SIG-M5 treated with dmso at 0.1 percent for 504 hours (cell line): ENCODE measurements around the gene TBX20.
A peak's percentile ranks its signal among the peaks of the same experiment; 100 is the strongest.

Experiments used
- DNase-seq: peaks from one replicate; lab custom pipeline; 2025; ENCODE audit not compliant: unreplicated experiment; lab: John Stamatoyannopoulos, UW

TBX20 gene, protein sequence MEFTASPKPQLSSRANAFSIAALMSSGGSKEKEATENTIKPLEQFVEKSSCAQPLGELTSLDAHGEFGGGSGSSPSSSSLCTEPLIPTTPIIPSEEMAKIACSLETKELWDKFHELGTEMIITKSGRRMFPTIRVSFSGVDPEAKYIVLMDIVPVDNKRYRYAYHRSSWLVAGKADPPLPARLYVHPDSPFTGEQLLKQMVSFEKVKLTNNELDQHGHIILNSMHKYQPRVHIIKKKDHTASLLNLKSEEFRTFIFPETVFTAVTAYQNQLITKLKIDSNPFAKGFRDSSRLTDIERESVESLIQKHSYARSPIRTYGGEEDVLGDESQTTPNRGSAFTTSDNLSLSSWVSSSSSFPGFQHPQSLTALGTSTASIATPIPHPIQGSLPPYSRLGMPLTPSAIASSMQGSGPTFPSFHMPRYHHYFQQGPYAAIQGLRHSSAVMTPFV

DNA sequence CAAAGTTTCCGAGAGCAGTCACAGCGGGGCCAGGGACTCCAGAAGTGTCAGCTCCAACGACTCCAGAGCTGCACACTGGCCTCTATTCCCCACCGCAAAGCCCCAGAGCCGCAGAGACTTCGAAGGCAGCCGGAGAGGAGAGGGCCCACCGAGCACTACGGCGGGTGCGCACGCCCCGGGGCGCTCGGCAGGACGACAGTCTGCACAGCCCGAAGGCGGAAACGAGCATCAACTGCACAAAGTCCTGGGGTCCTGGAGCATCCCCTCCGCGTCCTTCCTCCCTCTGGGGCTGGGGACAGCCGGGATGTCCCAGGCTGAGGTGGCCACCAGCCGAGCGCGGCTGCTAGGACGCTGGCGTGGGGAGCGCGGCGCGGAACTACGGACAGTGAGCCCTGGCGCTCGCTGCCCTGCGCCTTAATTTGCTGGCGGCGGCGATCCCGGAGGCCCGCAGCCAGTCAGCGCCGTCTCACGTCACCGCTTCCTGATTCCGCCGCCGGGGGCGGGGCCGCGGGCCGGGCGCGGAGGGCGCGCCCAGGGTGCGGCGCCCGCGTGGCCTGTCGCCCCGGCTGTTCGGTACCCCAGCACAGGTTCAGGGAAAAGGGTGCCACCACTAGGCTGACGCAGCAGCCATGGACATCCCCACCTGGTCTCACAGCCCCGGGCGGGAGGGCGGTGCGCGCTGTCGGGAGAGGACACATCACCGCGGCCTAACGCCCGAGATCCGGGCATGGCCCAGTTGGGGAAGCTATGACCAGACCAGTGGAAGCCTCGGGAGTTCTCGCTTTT lies at the start of gene TBX20:
Gene TBX20, minus strand, starts transcription at position 391 of the 786 bp plus-strand sequence. CDS start 480 bp downstream, outside the sequence.
- peak; percentile 72 for DNase-seq

DNA sequence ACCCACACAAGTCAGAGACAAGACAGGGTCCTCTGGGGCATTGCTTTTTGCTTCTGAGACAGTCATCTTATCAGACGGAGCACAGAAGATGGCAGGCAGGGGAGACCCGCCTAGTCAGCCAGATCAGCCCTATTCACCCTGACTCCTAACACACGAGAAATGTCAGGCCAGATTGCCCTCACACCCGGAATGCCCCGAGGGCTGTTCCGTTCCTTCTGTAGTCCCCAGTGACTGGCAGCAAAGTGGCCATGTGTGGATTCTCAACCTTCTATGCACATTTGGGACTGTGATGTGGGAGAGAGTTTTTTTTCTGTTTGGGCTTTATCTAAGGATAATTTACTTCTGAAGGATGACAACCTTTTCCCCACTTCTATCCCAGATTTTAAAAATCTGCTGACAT lies 35.5 kb upstream of the TBX20 start:
- DNase-seq: no peak

DNA sequence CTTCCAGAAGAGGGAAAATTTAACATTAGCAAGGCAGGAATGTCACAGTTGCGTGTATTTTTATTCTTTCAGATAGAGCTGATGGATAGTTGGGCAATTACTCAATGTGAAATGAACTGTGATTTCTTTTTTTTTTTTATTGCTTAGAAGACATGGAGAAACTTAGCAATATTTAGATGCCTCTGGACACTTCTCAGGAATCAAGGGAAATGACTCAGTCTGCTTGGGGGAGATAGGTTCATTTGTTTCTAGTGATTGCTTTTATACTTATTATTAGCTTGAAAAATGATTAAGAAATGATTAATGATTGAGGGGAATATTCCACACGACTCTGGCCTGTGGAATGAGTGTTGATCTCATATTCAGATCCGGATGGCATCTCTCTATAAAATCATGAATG lies 33.1 kb upstream of the TBX20 start:
- no peak for DNase-seq

DNA sequence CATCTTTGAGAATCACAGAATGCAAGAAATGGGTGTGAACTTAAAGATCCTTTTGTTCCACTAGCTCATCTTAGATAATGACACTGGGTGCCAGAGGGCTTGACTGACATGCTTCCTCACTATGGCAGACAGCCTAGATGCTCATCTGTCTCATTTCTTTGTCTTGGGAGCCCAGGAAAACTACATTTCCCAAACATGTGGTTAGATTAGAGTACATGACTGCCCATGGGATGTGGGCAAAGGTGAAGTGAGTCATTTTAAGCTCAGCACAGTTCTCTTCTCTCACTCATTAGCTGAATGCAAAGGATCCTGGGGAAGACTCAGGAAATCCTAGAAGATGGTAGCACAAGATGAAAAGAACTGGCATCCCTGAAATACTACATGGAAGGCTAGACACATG lies 32.5 kb upstream of the TBX20 start:
- no peak for DNase-seq

DNA sequence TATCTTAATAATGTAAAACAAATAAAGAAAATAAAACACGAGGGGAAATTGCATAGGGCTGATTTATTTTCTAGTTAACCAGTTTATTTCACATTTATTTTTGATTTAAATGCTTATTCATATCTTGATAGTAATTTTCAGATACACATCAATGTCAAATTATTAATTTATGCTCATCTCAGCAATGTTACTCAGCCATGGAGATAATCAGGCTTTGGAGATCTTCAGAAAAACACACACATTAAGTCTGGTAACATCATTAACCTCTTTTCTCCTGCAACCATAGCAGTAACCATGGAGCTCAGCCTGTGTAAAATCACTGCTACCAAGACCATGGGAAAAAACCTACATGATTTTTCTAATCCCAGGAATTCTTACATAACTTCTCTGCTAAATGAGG lies 31.9 kb upstream of the TBX20 start:
- no peak for DNase-seq

DNA sequence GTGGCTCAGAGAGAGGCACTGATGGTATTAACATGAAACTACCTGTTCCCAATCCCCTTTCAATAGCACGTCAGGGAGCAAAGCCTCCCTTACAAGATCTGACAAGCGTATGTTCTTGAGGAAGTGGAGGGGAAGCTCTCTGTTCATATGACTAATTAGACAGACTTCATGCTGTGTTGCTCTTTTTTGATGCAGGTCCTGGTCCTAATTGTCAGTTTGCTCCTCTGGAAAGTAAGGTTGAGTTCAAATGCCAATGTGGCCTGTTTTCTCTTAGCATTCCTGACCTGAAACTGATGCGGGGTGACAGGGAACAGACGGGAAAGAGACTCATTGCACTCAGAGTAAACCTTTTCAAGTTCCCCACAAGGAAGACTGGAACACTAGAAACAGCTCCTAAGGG lies 27.0 kb upstream of the TBX20 start:
- DNase-seq: no peak

DNA sequence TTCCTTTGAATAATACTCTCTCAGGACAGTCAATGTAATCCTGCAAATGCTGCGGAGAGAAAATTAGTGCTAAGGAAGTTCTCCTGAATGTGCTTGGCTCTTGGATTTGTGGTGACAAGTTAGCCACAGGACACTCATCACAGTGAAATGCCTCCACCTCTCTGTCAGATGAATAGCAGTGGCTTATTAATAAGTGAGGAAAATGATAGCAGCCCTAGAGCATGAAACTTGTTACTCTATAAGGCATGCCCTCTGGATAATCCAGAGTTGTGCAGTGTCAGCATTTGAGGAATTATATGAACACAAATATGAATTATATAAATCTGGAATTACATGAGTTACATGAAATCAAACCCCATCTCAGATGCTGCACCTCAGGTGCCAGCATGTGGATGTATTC lies 23.5 kb upstream of the TBX20 start:
- no peak for DNase-seq

DNA sequence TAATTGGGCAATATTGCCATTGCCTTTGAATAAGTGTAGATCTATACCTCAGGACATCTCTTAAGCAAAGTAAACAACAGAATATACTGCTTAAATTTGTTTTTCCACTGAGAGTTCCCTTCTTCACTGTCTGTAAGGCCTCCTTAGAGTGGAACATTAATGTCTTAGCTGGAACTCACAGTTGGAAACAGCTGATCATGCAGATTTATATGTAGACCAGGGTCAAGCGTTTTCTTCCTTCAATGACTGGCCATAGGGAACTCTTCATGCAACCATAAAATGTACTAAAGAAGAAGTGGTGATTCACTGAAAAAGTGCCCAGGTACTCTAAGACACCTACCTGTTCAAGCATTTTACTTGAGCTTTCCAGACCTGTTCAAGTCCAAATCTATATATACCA lies 18.3 kb upstream of the TBX20 start:
- DNase-seq: no peak

DNA sequence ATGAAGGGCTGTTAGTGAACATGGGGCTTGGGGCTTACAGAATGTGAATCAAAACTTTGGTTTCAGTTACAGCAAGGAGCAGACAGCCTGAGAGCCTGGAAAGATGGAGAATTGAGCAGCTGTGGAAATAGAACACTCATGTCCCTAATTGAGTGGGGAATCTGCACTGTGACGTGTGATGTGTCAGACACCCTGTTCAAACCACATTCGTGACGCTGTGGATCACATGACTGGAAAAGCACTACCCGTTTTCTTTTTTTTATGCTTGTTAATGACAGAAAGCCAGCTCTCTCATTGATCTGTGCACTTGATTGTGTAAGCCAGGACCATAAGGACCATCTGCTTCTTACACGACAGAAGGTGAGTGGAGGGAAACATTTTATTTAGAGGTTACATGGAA lies 15.1 kb upstream of the TBX20 start:
- DNase-seq: no peak

DNA sequence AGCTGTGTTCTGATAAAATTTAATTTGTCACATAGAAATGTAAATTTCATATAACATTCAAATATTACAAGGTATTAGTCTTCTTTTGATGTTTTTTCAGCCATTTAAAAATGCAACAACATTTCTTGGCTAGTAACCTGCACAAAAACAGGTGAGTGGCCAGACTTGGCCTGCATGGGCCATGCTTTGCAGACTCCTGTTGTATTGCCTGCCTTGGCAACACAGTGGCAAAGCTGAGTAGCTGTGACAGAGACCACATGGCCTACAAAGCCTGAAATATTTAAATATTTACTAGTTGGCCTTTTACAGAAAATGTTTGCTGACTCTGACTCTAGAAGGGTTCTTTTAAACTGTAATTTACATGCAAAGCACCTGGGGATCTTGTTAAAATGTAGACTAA lies 13.5 kb upstream of the TBX20 start:
- no peak for DNase-seq

DNA sequence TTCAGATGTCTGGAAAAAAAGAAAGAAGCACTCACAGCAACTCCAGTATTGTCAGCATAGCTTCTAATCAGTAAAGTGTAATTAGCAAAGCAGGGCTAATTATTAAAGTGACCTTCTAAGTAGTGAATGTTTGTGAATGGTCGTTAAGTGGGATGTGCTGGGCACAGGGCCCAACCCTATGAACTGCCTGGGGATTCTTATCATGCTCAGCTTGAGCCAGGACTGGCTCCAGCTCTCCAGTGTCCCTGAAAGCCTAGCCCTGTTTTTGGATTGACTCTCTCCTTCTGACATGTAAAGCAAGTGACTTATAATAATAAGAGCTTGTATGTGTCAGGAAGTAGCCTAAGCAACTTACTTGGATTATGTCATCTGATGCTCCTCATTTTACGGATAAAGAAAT lies 9.5 kb upstream of the TBX20 start:
- DNase-seq: no peak

DNA sequence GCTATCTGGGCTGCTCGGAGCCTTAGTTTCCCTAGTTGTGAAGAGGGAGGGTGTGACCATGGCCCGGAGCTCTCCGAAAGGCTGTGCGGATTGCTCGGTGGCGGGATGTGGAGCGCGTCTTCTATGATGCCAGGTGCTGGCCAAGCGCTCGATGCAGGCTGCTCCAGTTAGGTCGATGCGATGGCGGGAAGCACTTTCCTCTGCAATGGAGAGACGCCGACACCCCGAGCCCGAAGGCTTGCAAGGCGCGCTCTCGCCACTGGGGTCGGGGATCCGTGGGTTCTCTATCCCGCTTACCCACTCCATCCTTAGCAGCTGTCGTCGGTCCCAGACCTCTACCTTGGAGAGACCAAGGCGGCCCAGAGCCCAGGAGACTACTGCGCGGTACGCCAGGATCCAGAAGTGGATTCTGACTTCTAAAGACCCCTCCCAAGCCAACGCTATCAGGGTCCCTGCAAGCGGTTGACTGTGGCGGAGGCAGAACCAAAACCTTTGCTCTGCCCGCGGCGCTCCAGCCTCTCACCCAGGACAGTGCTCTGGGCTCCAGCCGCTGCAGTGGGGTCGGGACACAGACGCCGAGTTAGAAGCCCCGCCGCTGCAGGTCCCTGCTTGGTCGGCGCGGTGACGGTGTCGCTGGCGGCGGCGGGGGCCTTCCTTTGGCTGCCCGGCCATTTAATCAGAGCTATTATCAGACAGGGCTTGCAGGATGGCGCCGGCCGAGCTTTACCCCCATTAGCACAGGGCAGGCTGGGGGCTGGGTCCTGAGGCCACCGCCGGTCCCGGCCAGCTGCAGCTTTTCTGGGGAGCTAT lies 7.8 kb upstream of the TBX20 start:
- no peak for DNase-seq

DNA sequence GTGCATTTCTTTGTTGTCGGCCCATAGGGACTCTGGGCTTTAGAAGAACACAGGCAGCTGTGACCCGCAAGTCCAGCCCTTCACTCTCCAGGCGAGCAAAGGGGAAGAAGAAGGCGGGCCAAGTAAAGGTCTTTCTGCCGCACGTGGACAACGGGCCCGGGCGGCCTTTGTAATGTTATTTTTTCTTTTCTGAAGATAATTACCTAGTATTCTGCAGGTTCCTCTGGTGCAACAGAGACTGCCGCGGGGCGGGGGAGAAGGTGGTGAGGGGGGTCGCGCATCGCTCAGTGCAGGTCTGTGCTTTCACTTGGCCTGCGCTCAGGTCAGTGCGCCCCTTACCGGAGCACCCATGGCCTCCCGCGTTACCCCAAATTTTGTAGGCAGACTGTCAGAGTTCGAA lies 7.1 kb upstream of the TBX20 start:
- no peak for DNase-seq

DNA sequence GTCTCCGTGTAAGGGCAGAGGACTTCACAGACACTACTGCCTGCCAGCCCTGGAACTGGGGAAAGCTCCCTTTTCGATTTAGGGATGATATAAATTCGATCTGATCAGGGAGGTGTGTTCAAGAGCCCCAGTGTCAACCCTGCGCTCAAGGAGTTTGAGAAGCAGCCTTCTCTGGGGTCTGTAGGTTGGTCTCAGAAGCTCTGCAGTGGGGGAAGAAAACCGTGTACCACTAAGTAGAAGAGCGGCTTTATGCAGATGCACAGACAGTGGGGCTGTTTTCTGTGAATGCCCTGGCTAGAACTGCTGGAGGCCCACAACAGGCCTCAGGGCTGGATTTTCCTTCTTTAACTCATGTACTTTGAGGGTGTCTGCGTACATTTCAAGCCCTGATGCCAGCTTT lies 6.3 kb upstream of the TBX20 start:
- DNase-seq: no peak

DNA sequence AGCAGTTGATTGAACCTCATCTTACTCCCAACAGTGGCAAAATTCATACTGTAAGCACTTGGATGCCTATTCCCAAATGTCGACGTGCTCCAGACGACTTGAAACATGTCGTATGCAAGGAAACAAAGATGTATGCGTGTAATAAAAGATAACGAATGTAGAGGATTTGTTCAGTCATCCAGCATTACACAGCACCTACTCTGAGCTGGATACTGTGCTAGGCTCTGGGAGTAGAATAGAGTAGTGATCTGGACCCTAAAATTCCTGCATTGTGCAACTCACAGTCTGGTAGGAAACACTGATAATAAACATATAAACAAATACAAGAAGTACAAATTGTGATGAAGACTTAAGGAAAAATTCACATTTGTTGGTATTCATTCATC lies 5.6 kb upstream of the TBX20 start:
- DNase-seq: no peak

DNA sequence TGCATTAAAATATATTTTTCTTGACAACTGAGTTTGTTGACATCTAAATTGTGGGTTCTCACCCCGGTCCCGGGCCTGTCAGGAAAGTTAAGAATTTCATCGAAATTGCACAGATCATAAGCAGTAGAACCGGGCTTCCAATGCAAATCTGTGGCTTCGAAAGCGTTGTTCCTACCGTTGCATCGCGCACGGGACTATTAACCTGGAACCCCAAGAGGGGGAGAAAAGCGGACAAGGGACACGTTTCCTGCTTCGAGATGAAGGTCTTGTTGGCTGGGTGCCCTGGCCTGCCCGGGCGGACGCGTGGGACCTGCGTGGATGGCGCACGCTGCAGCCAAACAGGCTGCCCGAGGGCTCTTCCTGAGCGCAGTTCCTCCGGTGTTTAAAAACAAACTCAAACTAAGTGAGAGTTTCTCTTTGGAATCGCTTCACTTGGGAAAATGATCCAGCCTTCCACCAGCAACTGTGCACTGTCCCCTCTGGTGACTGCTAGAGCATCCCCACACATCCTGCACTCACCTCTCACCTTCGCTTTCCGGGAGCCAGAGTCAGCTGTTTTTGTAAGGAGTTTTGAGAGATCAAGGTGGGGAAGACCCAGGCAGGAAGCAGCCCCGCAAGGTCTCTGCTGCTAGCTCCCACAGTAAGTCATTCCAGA lies 5.1 kb upstream of the TBX20 start:
- DNase-seq: no peak

DNA sequence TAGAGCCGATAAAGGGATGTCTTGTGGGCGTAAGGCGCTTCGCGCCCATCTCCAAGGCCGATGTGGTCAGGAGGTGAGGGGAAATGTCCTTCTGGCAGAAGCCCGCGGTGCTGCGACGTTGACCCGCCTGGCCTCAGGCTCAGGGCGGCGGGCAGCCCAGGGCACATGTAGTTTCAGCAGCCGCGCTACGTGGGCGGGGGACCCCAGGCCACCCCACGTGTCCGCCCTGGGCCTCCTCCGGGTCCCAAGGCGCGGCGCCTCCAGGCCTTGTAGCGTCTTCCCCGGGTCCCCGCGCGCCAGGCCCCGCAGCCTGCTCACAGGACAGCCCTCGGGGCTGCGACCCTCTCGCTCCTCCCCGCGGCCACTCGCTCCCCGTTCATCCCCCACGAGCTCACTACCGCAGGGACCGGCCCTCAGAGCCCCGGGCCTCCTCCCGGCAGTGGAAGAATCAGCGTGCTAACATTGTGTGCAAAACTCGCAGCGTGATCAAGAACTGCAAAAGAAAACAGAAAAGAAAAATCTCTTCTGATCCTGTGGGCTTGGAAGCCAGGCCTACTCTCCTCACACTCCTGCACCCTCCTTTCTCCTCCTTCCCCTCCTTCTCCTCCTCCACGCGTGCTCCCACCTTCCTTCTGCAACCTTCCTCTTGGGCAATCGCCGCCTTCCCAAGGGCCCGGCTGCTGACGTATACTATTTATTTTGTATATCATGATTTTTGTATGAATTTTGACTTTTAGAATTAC lies 4.4 kb upstream of the TBX20 start:
- DNase-seq: no peak

DNA sequence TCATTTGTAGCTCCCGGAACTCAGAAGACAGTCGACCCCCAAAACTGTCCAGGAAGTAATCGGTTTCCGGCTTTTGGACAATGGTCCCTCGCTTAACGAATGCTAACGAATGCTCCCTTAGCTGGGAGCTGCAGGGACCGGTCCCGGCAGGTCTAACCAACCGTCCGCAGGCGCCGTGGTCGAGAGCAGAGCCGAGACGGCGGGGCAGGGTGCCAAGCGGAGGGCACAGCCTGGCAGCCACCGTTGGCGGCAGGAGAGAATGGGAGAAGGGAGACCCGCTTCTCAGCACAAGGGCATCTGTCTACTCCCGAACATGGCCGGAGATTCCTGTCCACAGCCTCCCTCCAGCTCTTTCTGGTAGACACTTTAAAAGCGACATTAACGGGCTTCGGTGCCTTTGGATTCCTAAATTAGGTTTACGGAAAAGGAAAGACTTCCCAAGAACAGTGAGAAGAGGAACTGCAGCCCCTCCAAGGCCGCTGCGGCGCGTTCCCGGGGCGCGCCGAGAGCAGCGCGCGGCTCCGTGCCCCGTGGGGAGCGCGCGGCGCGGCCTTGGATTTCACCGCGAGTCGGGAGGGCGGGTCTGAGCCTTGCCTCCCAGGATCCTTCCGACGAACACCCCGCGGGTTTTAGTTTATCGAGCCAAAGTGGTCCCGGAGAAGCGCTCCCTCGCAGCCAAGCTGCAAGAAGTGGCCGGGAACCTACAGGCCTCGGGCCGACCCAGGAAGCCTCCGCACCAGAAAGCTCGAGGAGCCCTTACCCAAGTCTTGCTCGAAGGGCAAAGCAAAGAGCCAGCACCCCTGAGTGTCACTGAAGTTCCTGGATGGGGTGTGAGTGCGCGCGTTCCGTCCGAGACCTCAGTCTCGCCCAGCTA lies 3.6 kb upstream of the TBX20 start:
- DNase-seq: no peak
